Glomerular visceral epithelial cell (primary cell): ENCODE measurements around the gene PCP2.

Experiments used
- DNase-seq: peaks from one replicate; pipeline ENCODE4 v3.0.0-alpha.2; 2016; ENCODE audit errors: extremely low spot score

PCP2 gene

DNA sequence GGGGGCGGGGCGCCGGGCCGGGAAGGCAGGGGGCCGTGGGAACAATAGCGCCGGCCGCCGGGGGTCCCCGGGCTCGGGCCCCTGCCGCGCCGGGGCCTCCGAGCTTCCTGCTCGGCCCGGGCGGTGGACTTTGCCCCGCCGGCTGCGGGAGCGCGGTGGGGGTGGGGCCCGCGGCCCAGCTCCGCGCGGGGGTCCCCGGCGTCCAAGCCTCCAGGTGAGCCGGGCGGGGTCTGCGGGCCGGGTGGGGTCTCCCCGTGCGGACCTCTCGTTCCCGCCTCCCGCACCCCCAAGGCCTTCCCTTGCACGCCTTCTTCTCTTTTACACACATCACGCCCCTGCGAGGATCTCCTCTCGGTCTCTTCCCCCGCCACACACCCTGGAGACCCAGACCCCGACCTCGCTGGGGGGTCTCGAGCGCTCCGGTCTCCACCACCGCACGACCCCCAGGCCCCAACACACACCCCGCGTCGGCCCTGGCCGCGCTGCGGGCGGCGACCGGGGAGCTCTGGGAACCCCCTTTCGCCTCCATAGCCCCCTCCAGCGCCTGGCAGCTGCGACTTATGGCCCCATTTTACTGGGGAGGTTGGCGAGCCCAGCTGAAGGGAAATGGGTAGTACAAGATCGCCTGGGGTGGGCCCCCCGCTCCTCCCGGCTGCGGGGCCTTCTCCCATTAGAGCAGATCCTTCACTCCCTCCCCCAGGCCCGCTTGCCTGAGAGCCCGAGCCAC, 37.1 kb downstream of the PCP2 start:
- DNase-seq, result no peak

DNA sequence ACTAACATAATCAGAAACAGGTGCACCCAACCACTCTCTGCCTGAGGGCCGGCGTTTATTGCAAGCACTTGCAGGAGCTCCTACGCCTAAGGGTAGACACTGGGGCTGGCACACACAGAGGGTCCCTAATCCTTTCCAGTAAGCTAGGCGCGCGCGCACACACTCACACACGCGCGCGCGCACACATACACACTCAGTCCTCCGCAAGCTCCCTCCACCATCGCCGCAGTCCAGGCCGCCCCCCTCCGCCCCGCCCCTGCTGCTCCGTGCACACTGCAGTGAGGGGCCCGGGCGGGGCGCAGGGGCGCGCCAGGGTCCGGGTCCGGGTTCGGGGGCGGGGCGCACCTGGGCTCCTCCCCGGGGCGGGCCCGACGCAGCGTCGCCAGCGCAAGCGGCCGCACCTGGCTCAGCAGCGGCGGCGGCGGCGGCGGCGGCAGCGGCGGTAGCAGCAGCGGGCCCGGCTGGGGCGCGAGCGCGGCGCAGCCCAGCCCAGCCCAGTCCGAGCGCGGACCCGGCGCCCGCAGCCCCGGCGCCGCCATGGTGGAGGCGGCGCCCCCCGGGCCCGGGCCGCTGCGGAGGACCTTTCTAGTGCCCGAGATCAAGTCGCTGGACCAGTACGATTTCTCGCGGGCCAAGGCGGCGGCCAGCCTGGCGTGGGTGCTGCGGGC, 37.9 kb downstream of the PCP2 start, which contains the start of gene CAMSAP3:
Gene CAMSAP3, plus strand, starts transcription at position 398 of the 668 bp plus-strand sequence. Its CDS starts 140 bp downstream, at position 538.
- peak; percentile 46 for DNase-seq

DNA sequence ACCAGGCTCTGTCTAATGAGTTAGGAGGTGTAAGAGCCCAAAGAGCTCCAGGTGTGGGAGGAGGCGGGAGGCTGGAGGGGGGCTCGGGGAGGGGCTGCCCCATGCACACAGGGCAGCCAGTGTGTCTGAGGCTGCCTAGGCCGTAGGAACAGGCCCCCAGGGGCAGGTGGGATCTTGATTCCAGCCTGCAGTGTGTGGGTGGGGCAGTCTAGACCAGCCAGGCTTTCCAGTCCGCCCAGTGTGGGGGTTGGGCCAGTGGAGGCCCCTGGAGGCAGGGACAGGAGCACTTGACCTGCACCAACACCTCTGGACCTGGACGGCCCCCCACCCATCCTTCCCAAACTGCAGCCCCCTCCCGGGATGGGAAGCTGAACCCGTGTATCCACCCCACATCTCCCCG, 43.3 kb downstream of the PCP2 start:
- DNase-seq, result no peak

DNA sequence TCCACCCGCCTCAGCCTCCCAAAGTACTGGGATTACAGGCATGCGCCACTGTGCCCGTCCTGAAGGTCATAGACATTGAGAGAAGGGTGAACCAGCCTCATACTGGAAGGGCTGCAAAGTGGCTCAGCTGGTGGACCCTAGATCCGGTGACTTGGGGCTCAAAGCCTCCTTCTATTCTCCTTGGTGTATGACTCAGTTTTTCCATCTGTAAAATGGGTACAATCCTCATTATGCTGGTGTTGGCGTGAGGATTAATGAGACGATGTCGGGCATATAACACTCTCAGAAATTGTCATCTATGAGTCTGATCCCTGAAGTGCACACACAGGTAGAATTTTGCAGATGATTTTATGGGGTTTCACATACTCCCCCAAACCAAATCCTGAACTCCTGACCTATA, 43.7 kb downstream of the PCP2 start:
- no peak for DNase-seq

DNA sequence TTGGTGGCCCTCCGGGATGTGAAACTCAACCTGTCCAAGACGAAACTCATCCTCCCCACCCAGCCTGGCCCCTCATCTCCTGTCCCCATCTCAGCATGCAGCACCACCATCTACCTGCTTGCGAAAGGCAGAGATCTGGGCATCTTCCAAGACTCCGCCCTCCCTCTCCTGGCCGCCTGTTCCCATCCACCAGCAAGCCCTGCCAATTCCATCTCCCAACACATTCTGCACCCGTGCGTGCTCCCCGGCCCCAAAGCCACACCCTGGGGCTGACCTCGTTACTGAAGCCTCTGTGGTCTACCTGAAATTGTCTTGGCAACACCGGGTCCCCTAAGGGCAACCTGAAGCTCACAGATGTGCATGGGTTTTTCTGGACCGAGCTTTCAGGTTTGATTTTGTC, 51.1 kb downstream of the PCP2 start:
- no peak for DNase-seq
